ENCODE data around the gene GDAP2.
"Not testable (repeated sequence)": the region's sequence is repeated elsewhere in the genome, so short reads cannot be mapped to it uniquely, and the experiment has no call there.

GDAP2 gene, protein sequence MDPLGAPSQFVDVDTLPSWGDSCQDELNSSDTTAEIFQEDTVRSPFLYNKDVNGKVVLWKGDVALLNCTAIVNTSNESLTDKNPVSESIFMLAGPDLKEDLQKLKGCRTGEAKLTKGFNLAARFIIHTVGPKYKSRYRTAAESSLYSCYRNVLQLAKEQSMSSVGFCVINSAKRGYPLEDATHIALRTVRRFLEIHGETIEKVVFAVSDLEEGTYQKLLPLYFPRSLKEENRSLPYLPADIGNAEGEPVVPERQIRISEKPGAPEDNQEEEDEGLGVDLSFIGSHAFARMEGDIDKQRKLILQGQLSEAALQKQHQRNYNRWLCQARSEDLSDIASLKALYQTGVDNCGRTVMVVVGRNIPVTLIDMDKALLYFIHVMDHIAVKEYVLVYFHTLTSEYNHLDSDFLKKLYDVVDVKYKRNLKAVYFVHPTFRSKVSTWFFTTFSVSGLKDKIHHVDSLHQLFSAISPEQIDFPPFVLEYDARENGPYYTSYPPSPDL

DNA sequence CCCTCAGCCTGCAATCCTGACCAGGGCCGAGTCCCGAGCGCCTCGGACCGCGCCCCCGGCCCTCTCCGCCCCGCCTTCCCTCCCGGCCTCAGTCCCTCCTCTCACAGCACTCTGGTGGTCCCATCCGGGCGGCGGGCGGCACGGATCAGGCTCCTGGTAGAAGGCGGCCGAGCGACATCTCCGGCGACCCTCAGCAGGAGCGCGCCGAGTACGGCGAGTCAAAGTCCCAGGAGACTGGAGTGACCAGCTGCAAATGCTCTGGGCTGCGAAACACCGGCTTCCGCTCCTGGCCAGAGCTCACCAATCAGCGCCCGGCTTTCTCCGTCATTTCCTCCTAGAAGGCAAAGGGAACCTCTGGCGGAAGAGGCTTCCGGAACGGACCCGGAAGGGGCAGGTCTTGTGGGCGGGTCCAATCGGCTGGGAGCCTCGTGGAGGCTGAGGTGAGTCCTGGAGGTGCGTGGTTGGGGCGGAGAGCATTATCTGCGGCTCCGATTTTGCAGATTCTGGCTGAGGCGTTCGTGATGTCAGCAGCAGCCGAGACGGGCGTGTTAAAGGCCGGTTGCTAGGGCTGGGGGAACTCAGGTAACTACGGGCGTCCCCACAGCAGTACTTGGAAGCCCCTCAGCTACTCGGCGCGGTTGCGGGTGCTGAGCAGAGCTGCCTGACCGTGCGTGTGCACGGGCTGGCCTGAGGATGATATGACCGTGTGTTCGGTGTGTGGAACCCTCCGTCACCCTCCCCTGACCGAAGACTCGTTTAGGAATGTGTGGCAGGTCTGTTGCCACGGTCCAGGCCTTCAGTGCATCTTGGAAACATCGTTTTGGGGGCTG is at the start of gene GDAP2, which contains the start of gene WDR3:
GDAP2 (minus strand) TSS at position 279 of the 830 bp plus-strand sequence. CDS start 9,264 bp downstream, outside the sequence.
WDR3 (plus strand) TSS at position 397 of the 830 bp plus-strand sequence. CDS start 3,581 bp downstream, outside the sequence.
- peak; percentile 49 for DNase-seq (ENCODE audit: low spot score)

DNA sequence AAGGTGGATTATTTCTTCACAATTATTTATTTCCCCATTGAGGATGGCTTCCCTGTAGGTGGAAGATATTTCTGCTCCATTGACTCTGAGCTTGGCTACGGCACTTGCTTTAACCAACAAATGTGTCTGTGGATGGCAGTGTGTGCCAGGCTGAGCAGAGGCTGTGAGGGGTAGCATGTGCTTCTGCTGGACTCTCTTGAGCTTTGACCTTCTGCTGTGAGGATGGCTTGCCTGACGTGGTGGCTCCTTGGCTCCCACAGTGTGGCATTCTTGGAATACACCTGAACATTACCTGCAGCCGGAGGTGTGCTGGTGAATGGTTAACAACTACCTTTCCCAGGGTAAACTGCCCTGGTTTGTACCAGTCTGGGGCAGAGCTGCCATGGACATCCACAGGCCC is 47.0 kb upstream of the GDAP2 start:
- DNase-seq (ENCODE audit: low spot score), result no peak

DNA sequence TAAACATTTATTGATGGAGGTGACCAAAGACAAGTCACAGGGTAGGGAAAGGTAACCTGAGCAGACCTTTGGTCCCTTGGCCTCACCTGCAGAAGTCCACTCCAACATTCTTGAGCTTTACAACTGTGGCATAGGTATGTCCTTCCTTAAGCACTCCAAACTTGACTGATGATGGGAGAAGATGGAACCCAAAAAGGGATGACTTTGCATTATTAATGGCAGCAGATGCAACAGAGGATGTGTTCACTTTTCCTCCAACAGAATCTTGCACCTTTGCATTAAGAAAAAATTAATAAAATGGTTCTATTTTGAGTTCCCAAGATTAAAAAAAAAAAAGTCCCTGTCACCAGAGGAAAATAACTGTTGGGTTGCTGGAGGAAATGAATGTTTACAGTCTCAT is 42.4 kb upstream of the GDAP2 start:
- no peak for DNase-seq (ENCODE audit: low spot score)

DNA sequence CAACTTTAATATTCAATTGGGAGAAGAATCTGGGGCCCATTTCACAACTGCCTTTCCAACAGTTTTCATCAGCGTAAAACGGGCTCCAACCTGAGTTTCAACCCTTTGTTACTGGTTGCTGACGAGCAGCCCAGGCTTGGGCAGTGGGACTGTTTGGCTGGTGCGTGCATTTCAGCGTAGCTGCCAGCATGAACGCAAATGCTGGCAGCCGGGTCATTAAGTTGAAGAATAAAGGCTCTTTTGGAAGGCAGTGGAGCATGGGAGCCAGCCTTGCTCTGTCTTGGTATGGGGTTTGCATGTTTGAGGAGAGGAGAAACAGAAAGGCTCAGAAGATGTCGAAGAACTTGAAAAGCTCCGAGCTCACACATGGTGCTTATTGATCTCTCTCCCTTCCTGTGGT is 40.8 kb upstream of the GDAP2 start:
- DNase-seq (ENCODE audit: low spot score), result no peak

DNA sequence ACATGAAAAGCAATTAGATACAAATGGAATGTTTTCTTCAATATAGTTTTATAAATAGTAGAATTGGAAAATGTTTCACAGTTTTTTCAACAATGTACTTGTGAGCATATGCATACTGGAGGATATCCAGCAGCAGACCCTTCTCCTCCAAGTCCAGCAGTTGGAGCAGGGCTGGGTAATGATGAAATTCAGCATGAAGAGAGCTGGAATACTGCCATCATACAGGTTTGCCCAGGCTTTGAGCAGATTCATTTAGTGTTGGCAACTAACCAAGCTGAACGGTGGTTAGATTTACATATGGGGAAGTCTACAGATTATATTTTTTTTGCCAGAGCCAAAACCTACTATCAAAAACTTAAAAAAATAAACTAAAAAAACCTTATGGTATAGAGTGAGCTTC is 38.5 kb upstream of the GDAP2 start:
- no peak for DNase-seq (ENCODE audit: low spot score)

DNA sequence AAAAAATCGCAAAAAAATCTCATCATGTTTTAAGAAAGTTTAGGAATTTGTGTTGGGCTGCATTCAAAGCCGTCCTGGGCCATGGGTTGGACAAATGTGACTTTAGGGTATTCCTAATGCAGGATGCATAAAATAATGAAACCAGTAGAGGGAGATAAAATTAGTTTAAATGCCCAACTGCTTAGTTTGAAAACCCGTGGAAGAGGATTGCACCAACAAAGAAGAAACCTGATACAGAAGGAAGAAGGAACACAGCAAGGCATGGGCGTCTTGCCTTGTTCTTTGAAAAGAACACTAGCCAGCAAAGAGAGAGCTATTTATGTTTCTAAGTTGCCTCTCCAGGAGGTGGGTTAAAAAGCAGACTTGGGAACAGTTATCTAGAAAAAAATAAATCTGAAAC is 38.1 kb upstream of the GDAP2 start:
- DNase-seq (ENCODE audit: low spot score), result no peak

DNA sequence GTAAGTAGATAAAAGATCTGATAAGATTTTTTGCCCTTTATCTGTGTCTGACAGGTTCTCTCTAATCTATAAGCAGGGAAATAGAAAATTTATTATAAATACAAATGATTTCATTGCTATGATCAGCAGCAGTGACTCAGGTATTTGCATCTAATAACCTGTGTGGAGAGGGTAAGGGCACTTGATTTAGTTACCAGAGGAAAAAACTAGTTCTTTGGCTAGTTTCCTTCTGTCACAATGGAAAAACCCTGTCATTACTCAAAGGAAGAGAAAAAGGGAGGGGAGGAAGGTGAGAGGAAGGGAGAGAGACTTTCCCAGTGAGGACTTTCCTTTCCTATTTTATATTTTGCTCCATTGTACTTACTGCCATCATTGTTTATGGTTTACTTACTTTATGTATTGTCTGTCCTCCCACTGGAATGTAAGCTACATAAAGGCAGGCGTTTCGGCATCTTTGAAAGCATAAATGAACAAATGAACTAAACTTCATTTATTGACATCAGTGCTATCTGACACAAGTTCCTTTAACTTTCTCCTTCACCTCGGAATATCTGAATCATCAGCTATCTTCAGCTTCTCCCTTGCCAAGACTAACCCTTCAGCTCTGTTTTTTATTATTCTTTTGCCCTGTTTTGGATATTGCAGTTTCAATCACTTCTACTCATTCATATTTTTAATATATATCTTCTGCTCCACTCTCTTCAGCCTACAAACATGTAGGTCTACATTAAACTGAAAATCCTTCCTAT is 35.0 kb upstream of the GDAP2 start:
- DNase-seq (ENCODE audit: low spot score), result no peak

DNA sequence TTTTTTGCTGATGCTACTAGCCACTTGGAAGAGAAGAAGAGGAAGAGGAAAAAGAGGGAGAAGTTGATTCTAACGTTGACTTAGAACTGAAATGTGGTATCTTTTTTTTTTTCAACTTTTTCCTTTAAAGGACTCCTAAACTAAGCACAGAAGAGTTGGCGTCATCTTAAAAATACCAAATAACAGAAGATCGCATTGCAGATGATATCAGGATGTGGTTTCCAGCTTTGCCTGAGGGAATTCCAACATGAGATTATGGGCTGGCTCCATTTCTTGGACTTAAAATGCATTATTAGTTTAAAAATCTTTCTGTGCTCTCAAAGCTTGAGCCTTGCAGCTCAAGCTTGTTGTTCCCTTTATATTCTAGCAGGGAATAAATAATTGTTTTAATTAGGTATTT is 29.9 kb upstream of the GDAP2 start:
- no peak for DNase-seq (ENCODE audit: low spot score)

DNA sequence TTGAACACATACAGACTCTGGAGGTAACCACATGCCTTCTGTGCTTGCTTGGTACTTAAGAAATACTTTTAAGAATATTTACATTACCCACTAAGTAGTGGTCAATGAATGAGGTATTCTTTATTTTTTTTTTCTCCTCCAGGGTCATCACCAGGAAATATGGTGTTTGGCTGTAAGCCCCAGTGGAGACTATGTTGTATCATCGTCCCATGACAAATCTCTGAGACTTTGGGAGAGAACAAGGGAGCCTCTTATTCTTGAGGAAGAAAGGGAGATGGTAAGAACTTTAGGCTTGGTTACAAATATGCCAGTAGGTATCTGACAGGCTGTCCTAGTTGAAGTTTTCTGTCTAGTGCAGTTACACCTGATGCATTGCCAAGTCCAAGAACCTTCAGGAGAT is 23.0 kb upstream of the GDAP2 start:
- DNase-seq (ENCODE audit: low spot score), result no peak

DNA sequence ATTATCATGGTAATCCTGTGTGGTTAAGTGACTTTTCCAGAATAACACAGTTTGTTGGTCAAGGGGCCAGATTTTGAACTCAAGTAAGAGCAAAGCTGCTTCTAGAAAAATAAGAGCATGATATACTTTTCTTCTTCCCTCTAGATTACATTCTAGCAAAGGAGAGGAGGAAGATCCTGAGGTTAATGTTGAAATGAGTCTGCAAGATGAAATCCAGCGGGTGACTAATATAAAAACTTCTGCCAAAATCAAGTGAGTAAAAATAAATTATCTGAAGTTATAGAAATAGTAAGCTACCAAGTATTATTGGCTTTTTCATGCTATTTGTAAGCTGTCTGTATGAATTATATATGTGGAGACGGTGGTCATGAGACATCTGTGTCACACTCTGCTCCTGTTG is 12.9 kb upstream of the GDAP2 start:
- DNase-seq (ENCODE audit: low spot score), result no peak

DNA sequence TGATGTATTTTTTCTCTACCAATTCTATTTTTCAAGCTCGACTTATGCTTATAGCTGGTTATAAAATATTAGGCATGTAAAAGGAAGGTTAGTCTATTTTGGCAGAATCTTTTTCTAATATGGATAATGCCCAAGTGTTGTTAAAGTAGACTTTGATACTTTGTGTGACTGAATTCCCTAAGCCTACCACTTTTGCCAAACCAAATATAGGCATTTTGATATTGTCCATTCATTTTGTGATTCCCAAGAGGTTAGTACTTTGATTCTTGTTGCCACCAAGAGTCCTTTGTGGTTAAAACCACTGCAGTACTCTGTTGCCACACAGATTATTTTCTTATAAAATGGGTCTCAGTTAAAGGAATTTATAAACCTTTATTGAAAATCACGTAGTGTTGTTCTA is 4.3 kb upstream of the GDAP2 start:
- DNase-seq (ENCODE audit: low spot score), result no peak

DNA sequence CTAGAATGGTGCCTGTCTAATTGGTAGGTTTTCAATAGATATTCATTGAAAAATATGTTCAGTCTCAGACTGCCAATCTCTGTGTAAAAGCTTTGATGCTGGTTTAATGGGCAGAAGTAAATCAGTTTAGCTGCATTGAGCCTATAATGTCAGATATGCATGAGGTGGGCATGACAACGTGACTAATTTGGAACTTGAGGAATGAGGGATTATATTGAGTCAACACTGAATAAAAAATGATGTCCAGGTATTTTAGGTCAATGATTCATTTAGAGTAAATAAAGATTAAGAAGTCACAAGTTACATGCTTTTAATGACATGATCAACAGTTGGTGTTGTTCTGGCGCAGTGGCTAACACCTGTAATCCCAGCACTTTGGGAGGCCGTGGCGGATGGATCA is 3.2 kb upstream of the GDAP2 start:
- DNase-seq (ENCODE audit: low spot score), result no peak

DNA sequence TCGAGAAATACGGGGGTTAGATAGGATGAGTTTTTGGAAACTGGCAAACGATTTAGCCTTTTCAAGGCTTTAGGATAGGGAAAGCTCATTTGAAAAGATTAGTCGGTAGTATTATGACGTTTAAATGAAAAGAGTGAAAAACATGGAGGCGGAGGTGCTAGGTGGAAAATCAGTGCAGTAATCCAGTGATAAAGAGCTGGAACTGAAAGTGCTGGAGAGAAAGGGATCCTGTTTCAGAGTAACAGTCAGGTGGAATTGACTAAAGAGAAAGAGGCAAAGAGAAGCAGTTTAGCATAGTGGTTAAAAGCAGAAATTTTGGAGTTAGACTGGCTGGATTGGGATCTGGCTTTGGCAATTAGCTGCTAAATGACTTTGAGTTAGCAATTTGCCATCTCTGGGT is 1.1 kb upstream of the GDAP2 start:
- no peak for DNase-seq (ENCODE audit: low spot score)

DNA sequence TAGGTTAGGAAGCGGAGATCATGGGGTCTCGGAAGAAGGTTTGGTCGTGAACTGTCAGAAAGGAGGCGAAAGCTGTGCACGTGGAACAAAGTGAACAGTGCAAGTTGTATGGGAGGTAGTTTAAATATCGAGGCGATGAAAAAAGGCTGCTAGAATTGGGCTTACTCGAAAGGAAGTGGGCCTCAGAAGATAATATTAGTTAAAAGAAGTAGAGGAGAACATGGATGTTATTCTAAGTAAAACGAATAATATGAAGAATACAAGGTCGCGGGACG is 689 bp upstream of the GDAP2 start:
- no peak for DNase-seq (ENCODE audit: low spot score)

DNA sequence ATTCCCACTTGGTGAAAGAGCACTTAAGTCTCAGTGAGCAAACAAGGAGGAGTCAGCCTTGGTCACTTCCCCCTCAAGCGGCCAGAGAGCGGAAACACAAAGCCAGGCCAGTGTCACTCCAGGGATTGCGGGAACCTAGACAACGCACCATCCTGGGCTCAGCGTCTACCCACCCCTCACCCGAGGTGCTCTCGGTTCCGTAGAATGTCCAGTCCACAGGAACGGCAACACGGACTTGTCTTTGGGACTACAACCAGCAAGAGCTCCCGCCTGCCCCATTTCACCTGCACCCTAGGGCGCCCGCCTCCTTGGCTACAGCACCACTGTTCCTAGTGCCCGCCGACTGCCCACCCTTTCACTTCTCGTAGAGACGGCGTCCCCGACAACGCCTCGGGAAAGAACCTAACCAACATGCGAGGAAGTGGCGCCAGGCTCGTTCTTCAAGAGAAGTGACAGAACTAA is 509 bp downstream of the GDAP2 start:
- peak; percentile 12 for DNase-seq (ENCODE audit: low spot score)

DNA sequence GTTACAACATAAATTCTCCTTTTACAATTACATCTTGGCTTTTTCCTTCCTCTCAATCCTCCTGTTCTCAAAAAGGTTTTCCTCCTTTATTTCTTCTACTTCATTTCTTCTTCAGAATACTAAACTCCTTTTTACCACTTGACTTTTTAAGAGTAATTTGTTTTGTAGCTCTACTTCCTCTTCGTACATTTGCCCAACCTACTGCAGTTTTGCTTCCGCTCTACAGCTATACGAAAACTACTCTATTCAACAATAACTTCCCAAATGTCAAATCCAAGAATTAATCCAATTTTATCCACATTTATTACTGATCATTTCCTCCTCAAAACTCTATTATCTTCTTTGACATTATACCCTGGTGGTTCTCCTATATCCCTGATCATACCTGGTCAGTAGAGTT is 3.4 kb downstream of the GDAP2 start:
- no peak for DNase-seq (ENCODE audit: low spot score)

DNA sequence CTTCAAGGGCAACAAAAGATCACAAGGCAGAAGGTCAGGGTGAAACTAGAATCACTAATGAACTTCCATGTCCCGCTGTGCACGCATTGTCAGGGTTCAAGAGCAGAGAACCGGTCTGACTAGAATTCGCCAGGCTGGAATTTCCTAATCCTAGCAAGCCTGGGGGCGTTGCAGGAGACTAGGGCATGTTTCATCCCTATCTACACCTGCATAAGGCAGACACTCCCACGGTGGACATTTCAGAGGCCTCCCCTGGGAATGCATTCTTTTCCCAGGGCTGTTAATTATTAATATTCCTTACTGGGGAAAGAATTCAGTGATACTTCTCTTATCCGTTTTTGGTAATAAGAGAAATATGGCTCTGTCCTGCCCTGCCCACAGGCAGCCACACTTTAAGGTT is 6.7 kb downstream of the GDAP2 start:
- DNase-seq (ENCODE audit: low spot score), result not testable (repeated sequence)

DNA sequence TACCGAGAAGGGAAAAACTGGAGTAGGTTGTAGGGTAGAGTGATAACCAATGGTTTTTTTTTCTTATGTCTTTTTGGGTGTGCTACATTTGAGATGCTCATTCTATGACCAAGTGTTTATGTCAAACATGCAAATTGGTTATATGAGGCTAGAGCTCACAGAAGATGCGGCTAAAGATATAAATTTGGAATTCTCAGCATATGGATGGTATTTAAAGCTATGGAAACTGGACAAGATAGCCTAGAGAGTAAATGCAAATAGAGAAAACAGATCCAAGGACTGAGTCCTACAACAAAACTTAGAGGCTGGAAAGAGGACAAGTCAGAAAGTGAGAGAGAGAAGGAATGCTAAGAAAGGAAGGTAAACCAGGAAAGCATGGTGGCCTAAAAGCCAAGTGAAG is 7.4 kb downstream of the GDAP2 start:
- no peak for DNase-seq (ENCODE audit: low spot score)

DNA sequence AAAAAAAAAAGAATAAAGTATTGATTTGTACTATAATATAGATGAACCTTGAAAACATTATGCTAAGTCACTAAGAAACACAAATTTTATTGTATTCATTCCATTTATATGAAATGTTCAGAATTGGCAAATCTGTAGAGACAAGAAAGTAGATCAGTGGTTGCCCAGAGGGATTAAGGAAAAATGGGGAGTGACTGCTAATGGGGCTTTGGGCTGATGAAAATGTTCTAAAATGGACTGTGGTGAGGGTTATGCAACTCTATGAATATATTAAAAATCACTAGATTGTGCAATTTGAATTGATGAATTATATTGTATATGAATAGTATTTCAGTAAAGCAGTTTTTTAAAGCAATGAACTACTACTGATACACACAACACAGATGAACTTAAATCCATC is 10.0 kb downstream of the GDAP2 start:
- DNase-seq (ENCODE audit: low spot score), result no peak

DNA sequence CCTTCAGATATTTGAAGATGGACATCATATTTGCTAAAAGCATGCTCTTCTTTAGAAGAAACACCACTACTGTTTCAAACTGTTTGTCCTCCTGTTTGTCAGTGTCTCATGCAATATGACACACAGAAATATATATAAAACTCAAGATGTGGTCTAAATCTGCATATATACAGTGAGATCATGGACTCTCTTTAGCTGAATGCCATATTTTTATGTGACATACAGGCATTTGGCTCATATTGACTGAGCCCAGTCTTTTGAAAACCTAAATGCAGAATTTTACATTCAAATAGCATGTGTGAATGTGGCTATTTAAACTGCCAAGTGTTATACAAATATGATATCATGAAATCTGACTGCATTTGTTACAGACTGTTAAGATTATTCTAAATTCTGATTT is 18.4 kb downstream of the GDAP2 start:
- DNase-seq (ENCODE audit: low spot score), result no peak

DNA sequence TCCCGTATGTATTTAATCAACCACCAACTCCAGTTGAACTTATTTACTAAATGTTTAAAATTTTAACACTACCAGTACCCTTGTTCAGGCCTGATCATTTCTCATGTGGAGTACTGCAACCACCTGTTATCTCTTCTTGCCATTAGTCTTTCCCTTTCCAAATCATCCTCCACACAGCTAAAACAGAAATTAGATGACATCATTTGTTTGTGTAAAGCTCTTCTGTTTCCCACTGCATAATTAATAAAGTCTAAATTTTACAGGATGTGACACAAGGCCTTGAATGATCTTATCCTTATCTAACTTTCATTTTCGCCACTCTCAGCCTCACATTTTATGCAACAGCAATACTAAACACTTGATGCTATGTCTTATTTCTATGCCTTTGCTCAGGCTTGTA is 24.4 kb downstream of the GDAP2 start:
- no peak for DNase-seq (ENCODE audit: low spot score)

DNA sequence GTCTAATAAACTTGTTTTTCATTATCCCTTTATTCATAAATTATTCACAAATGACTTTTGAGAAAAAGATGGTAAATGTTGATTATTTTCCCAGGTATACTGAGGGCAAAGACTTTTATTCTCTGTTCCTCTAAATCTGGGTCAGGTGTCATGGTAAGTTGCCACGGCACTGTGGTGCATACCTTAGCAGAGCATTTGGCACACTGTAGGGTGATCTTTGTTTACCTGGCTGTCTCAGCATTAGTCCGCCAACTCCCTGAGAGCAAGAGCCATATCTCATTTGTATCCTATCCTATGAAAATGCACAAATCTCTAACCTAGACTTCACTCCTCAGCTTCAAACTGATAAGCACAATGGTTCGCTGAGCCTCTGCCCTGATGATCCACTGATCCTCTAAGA is 24.9 kb downstream of the GDAP2 start:
- DNase-seq (ENCODE audit: low spot score), result no peak

DNA sequence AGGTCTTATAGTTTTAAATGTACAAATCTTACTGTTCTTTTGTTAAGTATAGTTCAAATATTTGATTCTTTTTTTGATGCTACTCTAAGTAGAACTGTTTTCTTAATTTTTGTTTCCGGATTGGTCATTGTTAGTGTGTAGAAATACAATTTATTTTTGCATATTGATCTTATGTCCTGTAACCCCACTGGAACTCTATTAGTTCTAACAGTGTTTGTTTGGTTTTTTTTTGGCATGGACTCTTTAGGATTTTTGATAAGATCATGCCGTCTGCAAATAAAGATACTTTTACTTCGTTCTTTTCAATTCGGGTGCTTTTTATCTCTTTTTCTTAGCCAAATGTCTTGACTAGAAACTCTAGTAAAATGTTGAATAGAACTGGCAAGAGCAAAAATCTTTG is 26.5 kb downstream of the GDAP2 start:
- DNase-seq (ENCODE audit: low spot score), result no peak

All from HuH-7.5 (cell line).